IPS DF 4.7 (cell line): ENCODE results near the gene SLC35B2.

ENCODE experiments used
- DNase-seq: peaks from one replicate; pipeline ENCODE4 v3.0.0-alpha.2; 2013; ENCODE audit warnings: low spot score; ENCODE audit errors: extremely low read depth

SLC35B2 gene

GRCh38 chr6:44286747-44287146 lies 29.4 kb upstream of the SLC35B2 start:
- DNase-seq, result no peak

GRCh38 chr6:44286285-44286565 lies 28.9 kb upstream of the SLC35B2 start:
- DNase-seq, result no peak

GRCh38 chr6:44285552-44286284 lies 28.4 kb upstream of the SLC35B2 start:
- DNase-seq, result no peak

- no peak for DNase-seq
These were observed 27.5 kb upstream of the SLC35B2 start for GRCh38 chr6:44284867-44285266.

GRCh38 chr6:44284121-44284520 lies 26.8 kb upstream of the SLC35B2 start:
- DNase-seq, result no peak

- no peak for DNase-seq
These were observed 21.7 kb upstream of the SLC35B2 start for GRCh38 chr6:44278774-44279697.

GRCh38 chr6:44278315-44278714 lies 21.0 kb upstream of the SLC35B2 start:
- DNase-seq, result no peak

GRCh38 chr6:44277763-44278162 lies 20.4 kb upstream of the SLC35B2 start:
- DNase-seq, result no peak

- DNase-seq, result no peak
These were observed 19.6 kb upstream of the SLC35B2 start for GRCh38 chr6:44276667-44277640.

- no peak for DNase-seq
These were observed 18.7 kb upstream of the SLC35B2 start for GRCh38 chr6:44275749-44276648.

GRCh38 chr6:44275271-44275748 lies 18.0 kb upstream of the SLC35B2 start:
- no peak for DNase-seq

GRCh38 chr6:44273617-44274016 lies 16.3 kb upstream of the SLC35B2 start:
- no peak for DNase-seq

GRCh38 chr6:44272999-44273566 lies 15.8 kb upstream of the SLC35B2 start:
- DNase-seq, result no peak

GRCh38 chr6:44272529-44272928 lies 15.2 kb upstream of the SLC35B2 start:
- no peak for DNase-seq

GRCh38 chr6:44271914-44272313 lies 14.6 kb upstream of the SLC35B2 start:
- no peak for DNase-seq

- DNase-seq, result no peak
These were observed 14.0 kb upstream of the SLC35B2 start for GRCh38 chr6:44271406-44271723.

GRCh38 chr6:44270526-44271405 lies 13.4 kb upstream of the SLC35B2 start:
- no peak for DNase-seq

- no peak for DNase-seq
These were observed 12.7 kb upstream of the SLC35B2 start, which contains the start of gene TMEM151B for GRCh38 chr6:44269921-44270525. TMEM151B (plus strand) TSS chr6:44270450; CDS start chr6:44270743, 293 bp downstream.
